ENCODE data around the gene RGCC.

The RGCC gene

DNA sequence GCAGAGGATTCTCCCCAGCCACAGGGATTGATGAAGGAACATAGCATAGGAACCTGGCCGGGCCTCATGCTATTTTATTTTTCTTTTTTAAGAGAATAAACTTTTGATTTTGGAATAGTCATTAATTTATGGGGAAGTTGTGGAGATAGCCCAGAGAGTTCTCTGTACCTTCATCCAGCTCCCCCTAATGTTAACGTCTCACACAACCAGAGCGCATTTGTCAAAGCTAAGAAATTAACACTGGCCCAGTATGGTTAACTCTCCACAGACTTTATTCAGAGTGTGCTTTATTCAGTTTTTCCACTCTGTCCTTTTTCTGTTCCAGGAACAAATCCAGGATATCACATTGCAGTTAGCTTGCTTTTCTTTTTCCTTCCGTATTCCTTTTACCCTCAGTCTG is 59.4 kb downstream of the RGCC start:
- DNase-seq (ENCODE audit: low read depth in 1 of 2, low spot score in 1 of 2) = no peak
- in situ Hi-C loops (cut with HindIII; ENCODE audit: low pct_unique_long_range_greater_than_20kb, low sequenced_read_pairs) = no loop called here

DNA sequence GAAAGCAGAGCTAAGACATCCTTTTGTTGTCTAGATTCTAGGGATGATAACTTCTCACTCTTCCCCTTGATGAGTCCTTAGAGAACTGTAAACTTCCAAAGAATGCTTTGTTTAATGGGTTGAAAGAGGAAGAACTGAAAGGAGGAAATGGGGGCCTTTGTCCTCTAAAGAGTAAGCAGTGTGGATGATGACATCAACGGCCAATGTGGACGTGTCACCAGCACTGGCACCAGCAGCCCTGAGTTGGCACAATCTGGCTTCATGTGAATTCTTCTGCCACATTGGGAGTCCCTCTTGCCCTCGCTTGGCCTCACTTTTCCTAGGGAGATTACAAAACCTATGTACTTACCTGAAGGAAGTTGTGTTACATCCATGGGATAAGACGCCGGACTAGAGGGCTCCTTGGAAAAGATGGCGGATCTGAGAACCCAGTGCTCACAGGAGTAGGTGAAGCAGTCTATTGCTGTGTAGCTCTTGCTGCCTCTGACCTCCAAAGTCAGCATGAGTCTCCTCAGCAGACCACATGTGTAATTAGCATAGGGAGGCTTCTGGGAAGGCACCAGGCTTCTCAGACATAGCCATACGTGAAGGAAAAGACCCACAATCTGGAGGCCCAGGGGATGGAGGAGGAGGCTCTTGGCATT is 62.8 kb downstream of the RGCC start:
- peak in 1 of 2 experiments; percentile 3 for DNase-seq (ENCODE audit: low read depth in 1 of 2, low spot score in 1 of 2)
- in situ Hi-C loops (cut with HindIII; ENCODE audit: low pct_unique_long_range_greater_than_20kb, low sequenced_read_pairs) = no loop called here
- no peak for TF ChIP-seq JUND (IDR thresholded peaks at IDR 0.05; ENCODE audit: low read depth)

More for the DNA sequence above, 59.4 kb downstream of the RGCC start:
- TF ChIP-seq JUND (IDR thresholded peaks at IDR 0.05; ENCODE audit: low read depth) = no peak

All from T47D (cell line).